ENCODE measurements around the gene GSAP.

GRCh38 chr7:77335581-77335980 lies 80.6 kb downstream of the GSAP start:
- TF ChIP-seq CTCF (IDR thresholded peaks at IDR 0.05) (no peak), POLR2A (IDR thresholded peaks at IDR 0.05) (no peak)

Measured in lower leg skin (tissue), 3 donors.